Kidney (tissue), 14 donors: ENCODE results near the gene STX8. TPM values are rescaled to one million over a fixed set of nuclear protein-coding genes. Genes with fewer than 3 reads are reported as not detected.

Experiments
- DNase-seq, 5 donors: peaks; one replicate each; pipeline ENCODE4 v3.0.0-alpha.2; 2013 to 2020
- FAIRE-seq: peaks from 2 replicates; lab custom pipeline; 2012; peaks lifted over from hg19 to GRCh38; lab: Jason Lieb, UNC
- H3K27ac ChIP-seq, 2 donors: one replicate each; pipeline ENCODE4 v1.7.0; 2013; ENCODE audit warnings: low read depth in 2 of 2, low read length in 2 of 2, inconsistent platforms in 1 of 2
- H3K27me3 ChIP-seq: one replicate; pipeline ENCODE4 v1.7.1; 2013; ENCODE audit warnings: low read length, inconsistent platforms; ENCODE audit not compliant: control insufficient read depth, insufficient read depth
- H3K36me3 ChIP-seq, 3 donors: one replicate each; pipeline versions ENCODE4 v1.7.0 to v1.7.1; 2013; ENCODE audit warnings: low read length in 3 of 3, control low read depth in 1 of 3, inconsistent platforms in 1 of 3; ENCODE audit not compliant: insufficient read depth in 3 of 3, control insufficient read depth in 2 of 3
- H3K4me1 ChIP-seq, 3 donors: one replicate each; pipeline versions ENCODE4 v1.7.0 to v1.7.1; 2013; ENCODE audit warnings: low read length in 3 of 3, inconsistent platforms in 1 of 3, low read depth in 1 of 3; ENCODE audit not compliant: control insufficient read depth in 2 of 3, insufficient read depth in 2 of 3
- H3K4me3 ChIP-seq, 3 donors: one replicate each; pipeline versions ENCODE4 v1.7.0 to v1.8.1; 2013; ENCODE audit warnings: low read length in 3 of 3, control low read depth in 1 of 3, inconsistent platforms in 1 of 3
- H3K9ac ChIP-seq, 3 donors: one replicate each; pipeline versions ENCODE4 v1.7.0 to v1.7.1; 2013; ENCODE audit warnings: low read length in 3 of 3, control low read depth in 1 of 3, inconsistent platforms in 1 of 3
- H3K9me3 ChIP-seq, 3 donors: one replicate each; pipeline versions ENCODE4 v1.7.0 to v1.7.1; 2013; ENCODE audit warnings: low read length in 3 of 3, control low read depth in 1 of 3, inconsistent platforms in 1 of 3; ENCODE audit not compliant: control insufficient read depth in 2 of 3, insufficient read depth in 1 of 3
- intact Hi-C: fragments of 100-400 bp; cut with DNase I; formaldehyde crosslinking; loops from one replicate; pipeline ENCODE4 v1.11.1; 2022
- polyA plus RNA-seq: library from polyadenylated mRNA; stranded (reverse); fragments of 350-450 nt; fragmentation: Illumina TruSeq; extraction: RNeasy Lipid Tissue Mini Kit (QIAGEN cat#74804); gene quantifications from one replicate; pipeline ENCODE4 v1.2.3, GENCODE V29; 2014; ENCODE audit warnings: low read depth, low replicate concordance; ENCODE audit not compliant: insufficient read depth
- total RNA-seq: library from RNA; stranded (reverse); fragmentation: NEBNext Ultra II Directional; extraction: Animal tissue kit (Norgen Biotek cat#: 25700); gene quantifications from one replicate; pipeline ENCODE4 v1.2.1, GENCODE V29; 2021
- TF ChIP-seq, protein P1 (sequence below): IDR thresholded peaks from 3 replicates; pipeline ENCODE4 v1.5.1; 2012; ENCODE audit warnings: mild to moderate bottlenecking, moderate library complexity, borderline replicate concordance; ENCODE audit not compliant: insufficient read depth; ENCODE audit errors: extremely low read depth
- donor health status: control.
- donor health status: control.
- donor health status: control.
- donor health status: control.
- donor health status: control.
- donor health status: DM: yes; HTN: yes; CAD: no.
- donor health status: Normal renal cell carcinoma (clear cell type).

STX8 gene
- total and polyA plus RNA-seq, 2 donors from 2014 or later, result 67.2 to 127 TPM

DNA sequence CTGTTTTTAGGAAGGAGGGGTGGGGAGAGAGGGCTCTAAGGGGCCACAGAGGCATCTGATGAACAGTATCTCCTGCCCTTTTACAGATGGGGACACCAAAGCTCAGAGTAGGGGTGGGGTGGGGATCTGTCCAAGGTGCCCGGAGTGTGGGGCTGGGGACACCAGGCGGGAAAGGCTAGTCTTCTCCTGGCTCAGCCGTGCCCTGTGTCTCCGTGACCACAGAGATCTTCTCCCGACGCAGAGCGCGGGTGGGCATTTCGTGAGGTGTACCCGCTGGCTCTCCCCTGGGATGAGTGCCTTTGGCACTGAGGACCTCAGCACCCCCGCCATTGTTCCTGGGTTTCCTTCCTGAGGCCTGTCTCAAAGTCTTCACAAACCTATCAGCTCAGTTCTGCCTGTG lies 344.8 kb downstream of the STX8 start:
- no peaks in the 10 kb centered on the region for H3K27me3 ChIP-seq
- H3K9me3 ChIP-seq, result no peaks in the 10 kb centered on the region
- no peak for FAIRE-seq
- intact Hi-C loops, result no loop called here
- no peak overlapping the region for H3K4me3 ChIP-seq
- H3K9ac ChIP-seq, result no peak overlapping the region
- TF ChIP-seq, protein P1, sequence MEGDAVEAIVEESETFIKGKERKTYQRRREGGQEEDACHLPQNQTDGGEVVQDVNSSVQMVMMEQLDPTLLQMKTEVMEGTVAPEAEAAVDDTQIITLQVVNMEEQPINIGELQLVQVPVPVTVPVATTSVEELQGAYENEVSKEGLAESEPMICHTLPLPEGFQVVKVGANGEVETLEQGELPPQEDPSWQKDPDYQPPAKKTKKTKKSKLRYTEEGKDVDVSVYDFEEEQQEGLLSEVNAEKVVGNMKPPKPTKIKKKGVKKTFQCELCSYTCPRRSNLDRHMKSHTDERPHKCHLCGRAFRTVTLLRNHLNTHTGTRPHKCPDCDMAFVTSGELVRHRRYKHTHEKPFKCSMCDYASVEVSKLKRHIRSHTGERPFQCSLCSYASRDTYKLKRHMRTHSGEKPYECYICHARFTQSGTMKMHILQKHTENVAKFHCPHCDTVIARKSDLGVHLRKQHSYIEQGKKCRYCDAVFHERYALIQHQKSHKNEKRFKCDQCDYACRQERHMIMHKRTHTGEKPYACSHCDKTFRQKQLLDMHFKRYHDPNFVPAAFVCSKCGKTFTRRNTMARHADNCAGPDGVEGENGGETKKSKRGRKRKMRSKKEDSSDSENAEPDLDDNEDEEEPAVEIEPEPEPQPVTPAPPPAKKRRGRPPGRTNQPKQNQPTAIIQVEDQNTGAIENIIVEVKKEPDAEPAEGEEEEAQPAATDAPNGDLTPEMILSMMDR, result no peak
- no peak overlapping the region for H3K27ac ChIP-seq
- DNase-seq, result peak in 1 of 5 donors; percentile 76
- H3K36me3 ChIP-seq, result no peaks in the 10 kb centered on the region
- no peaks in the 10 kb centered on the region for H3K4me1 ChIP-seq

DNA sequence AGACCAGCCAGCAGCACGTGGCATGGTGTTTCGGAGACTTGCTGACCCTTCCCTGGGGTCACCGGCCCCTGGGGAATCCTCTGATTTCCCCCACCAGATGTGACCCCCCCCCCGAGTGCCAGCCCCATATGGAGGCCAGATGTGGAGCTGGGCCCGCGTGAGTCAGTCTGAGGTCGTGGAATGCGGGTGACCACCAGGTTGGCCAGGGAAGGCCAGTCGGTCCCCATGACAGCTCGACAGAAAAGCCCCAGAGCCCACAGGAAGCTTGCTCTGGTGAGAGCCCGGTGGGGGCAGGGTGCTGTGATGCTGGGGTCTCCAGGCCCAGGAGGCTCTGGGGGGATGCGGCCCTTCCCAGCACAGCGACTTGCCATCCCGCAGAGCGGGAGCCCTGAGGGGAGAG lies 345.3 kb downstream of the STX8 start:
- FAIRE-seq, result no peak
- no peaks in the 10 kb centered on the region for H3K36me3 ChIP-seq
- intact Hi-C loops, result no loop called here
- H3K9me3 ChIP-seq, result no peaks in the 10 kb centered on the region
- no peak overlapping the region for H3K4me3 ChIP-seq
- no peak overlapping the region for H3K27ac ChIP-seq
- DNase-seq, result peak in 1 of 5 donors; percentile 66
- TF ChIP-seq, protein P1, result no peak
- H3K9ac ChIP-seq, result no peak overlapping the region
- no peaks in the 10 kb centered on the region for H3K27me3 ChIP-seq
- no peaks in the 10 kb centered on the region for H3K4me1 ChIP-seq

DNA sequence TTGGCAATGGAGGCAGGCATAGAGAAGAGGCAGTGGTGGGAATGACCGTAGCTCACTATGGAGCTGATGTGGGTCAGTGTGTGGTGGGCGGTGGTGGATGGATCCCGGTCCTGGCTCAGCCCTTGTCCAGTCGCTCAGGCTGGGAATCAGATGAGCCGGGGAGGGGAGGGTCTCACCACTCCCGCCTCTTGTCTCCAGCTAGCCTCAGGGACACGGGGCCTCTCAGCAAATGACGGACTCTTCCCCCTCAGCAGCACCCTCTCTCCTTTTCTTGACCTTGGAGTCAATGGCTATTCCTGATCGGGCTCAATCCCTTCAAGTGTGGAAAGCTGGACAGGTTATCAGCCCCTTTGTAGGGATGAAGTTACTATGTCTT lies 345.8 kb downstream of the STX8 start:
- no peaks in the 10 kb centered on the region for H3K9me3 ChIP-seq
- no peaks in the 10 kb centered on the region for H3K4me1 ChIP-seq
- no peak for FAIRE-seq
- H3K9ac ChIP-seq, result no peak overlapping the region
- intact Hi-C loops, result no loop called here
- H3K27me3 ChIP-seq, result no peaks in the 10 kb centered on the region
- TF ChIP-seq, protein P1, result no peak
- no peaks in the 10 kb centered on the region for H3K36me3 ChIP-seq
- DNase-seq, result peak in 1 of 5 donors; percentile 18
- no peak overlapping the region for H3K4me3 ChIP-seq
- no peak overlapping the region for H3K27ac ChIP-seq
